GM23338 (cell line): Measurements from ENCODE around the gene KRT37. TPM values are rescaled to one million over a fixed set of nuclear protein-coding genes. Genes with fewer than 3 reads are reported as not detected.

Source experiments
- ATAC-seq: fragments of 200-7000 bp; cut with Tn5 transposase; 3 replicates; pipeline ENCODE4 v1.9.1; 2020
- DNase-seq: peaks from one replicate; pipeline ENCODE4 v3.0.0-alpha.2; 2015; ENCODE audit warnings: low spot score
- H2AFZ ChIP-seq: fragments of 200-600 bp; sonication (generic); 2 replicates; pipeline ENCODE4 v1.8.0; 2016; ENCODE audit warnings: antibody characterized with exemption, mild to moderate bottlenecking, moderate library complexity
- H3F3A ChIP-seq: fragments of 200-600 bp; sonication (generic); replicated peaks from 2 replicates; pipeline ENCODE4 v1.8.0; 2017; ENCODE audit warnings: antibody characterized with exemption, mixed run types, low read depth
- H3K27ac ChIP-seq: fragments of 200-600 bp; sonication (generic); 2 replicates; pipeline ENCODE4 v1.6.1; 2016; ENCODE audit warnings: low read depth
- H3K27me3 ChIP-seq: fragments of 200-600 bp; sonication (generic); 2 replicates; pipeline ENCODE4 v1.8.0; 2016; ENCODE audit warnings: mild to moderate bottlenecking, mixed run types, moderate library complexity; ENCODE audit not compliant: insufficient read depth
- H3K36me3 ChIP-seq: fragments of 200-600 bp; sonication (generic); 2 replicates; pipeline ENCODE4 v1.8.0; 2016; ENCODE audit warnings: mild to moderate bottlenecking; ENCODE audit not compliant: insufficient read depth
- H3K4me1 ChIP-seq: fragments of 200-600 bp; sonication (generic); 2 replicates; pipeline ENCODE4 v1.8.0; 2016; ENCODE audit warnings: mild to moderate bottlenecking, moderate library complexity; ENCODE audit not compliant: insufficient read depth
- H3K4me2 ChIP-seq: fragments of 200-600 bp; sonication (generic); 2 replicates; pipeline ENCODE4 v1.7.1; 2017; ENCODE audit warnings: mixed run types
- H3K4me3 ChIP-seq: fragments of 200-600 bp; sonication (generic); 2 replicates; pipeline ENCODE4 v1.6.1; 2016; ENCODE audit warnings: mixed run types
- H3K79me2 ChIP-seq: fragments of 200-600 bp; sonication (generic); replicated peaks from 2 replicates; pipeline ENCODE4 v1.8.0; 2017; ENCODE audit warnings: mild to moderate bottlenecking; ENCODE audit not compliant: insufficient read depth
- H3K9me2 ChIP-seq: fragments of 200-600 bp; sonication (generic); 2 replicates; pipeline ENCODE4 v1.8.0; 2017; ENCODE audit not compliant: insufficient read depth
- H4K20me1 ChIP-seq: fragments of 200-600 bp; sonication (generic); replicated peaks from 2 replicates; pipeline ENCODE4 v1.8.0; 2017; ENCODE audit warnings: mild to moderate bottlenecking; ENCODE audit not compliant: insufficient read depth
- H3K27ac Mint-ChIP-seq: 2 replicates; pipeline ENCODE4 v1.8.0; 2020; ENCODE audit warnings: inconsistent platforms, mild to moderate bottlenecking, moderate library complexity, mixed read lengths
- H3K27me3 Mint-ChIP-seq: 3 replicates; pipeline ENCODE4 v1.8.0; 2022; ENCODE audit warnings: low read depth, mild to moderate bottlenecking, moderate library complexity, mixed read lengths, inconsistent platforms; ENCODE audit not compliant: insufficient read depth, poor library complexity
- H3K36me3 Mint-ChIP-seq: 3 replicates; pipeline ENCODE4 v1.8.0; 2021; ENCODE audit warnings: low read depth, mild to moderate bottlenecking, inconsistent platforms, moderate library complexity, mixed read lengths
- H3K4me1 Mint-ChIP-seq: 3 replicates; pipeline ENCODE4 v1.8.0; 2020; ENCODE audit warnings: mild to moderate bottlenecking, inconsistent platforms, mixed read lengths
- H3K4me3 Mint-ChIP-seq: 3 replicates; pipeline ENCODE4 v1.8.0; 2021; ENCODE audit warnings: moderate library complexity, mild to moderate bottlenecking, inconsistent platforms, mixed read lengths
- H3K9me3 Mint-ChIP-seq: 3 replicates; pipeline ENCODE4 v1.8.0; 2020; ENCODE audit warnings: moderate library complexity, mild to moderate bottlenecking, inconsistent platforms, mixed read lengths
- CREB1 ChIP-seq: fragments of 250-450 bp; sonication (Bioruptor Pico); IDR thresholded peaks from 2 replicates; pipeline ENCODE4 v1.5.0; 2020; ENCODE audit warnings: low read depth, mild to moderate bottlenecking, moderate library complexity
- CTCF ChIP-seq, 2 experiments: fragments of 200-600 bp in 1 of 2; sonication (generic) in 1 of 2; conservative IDR thresholded peaks; 2 replicates each; pipeline versions ENCODE4 v1.5.1 to v1.6.1; 2016 to 2017; ENCODE audit warnings: antibody characterized with exemption in 2 of 2, low read depth in 2 of 2, mild to moderate bottlenecking in 2 of 2, moderate library complexity in 1 of 2
- EZH2phosphoT487 ChIP-seq: fragments of 200-600 bp; sonication (generic); IDR thresholded peaks from one replicate; pipeline ENCODE4 v1.8.1; 2018; ENCODE audit warnings: antibody characterized with exemption; ENCODE audit not compliant: unreplicated experiment
- JUNB ChIP-seq: IDR thresholded peaks from one replicate; pipeline ENCODE4 v1.6.1; 2016; ENCODE audit warnings: antibody characterized with exemption; ENCODE audit not compliant: unreplicated experiment
- NANOG ChIP-seq: IDR thresholded peaks from 2 replicates; pipeline ENCODE4 v1.6.1; 2016; ENCODE audit warnings: antibody characterized with exemption, borderline replicate concordance
- POLR2AphosphoS5 ChIP-seq: IDR thresholded peaks from 2 replicates; pipeline ENCODE4 v1.6.1; 2016; ENCODE audit warnings: antibody characterized with exemption, low read depth
- ZNF331 ChIP-seq: fragments of 250-450 bp; sonication (Bioruptor Pico); IDR thresholded peaks from 2 replicates; pipeline ENCODE4 v1.5.0; 2020; ENCODE audit warnings: low read depth, mild to moderate bottlenecking, moderate library complexity
- polyA plus RNA-seq: library from polyadenylated mRNA; unstranded; fragments of >200 nt; fragmentation: Nextera tagmentation; extraction: Ambion mirVana; gene quantifications from 2 replicates; pipeline ENCODE4 v1.2.1, GENCODE V29; 2016
- total RNA-seq: library from RNA; depleted of rRNA; stranded (reverse); fragments of >200 nt; shearing (Covaris generic); gene quantifications from 2 replicates; pipeline ENCODE4 v1.2.3, GENCODE V29; 2014
- TF ChIP-seq, protein P1 (sequence below): IDR thresholded peaks from one replicate; pipeline ENCODE4 v1.6.1; 2018; ENCODE audit warnings: antibody characterized with exemption; ENCODE audit not compliant: unreplicated experiment
- TF ChIP-seq, protein P2 (sequence below): fragments of 250-450 bp; sonication (Bioruptor Pico); IDR thresholded peaks from 2 replicates; pipeline ENCODE4 v1.5.0; 2020; ENCODE audit warnings: mild to moderate bottlenecking, moderate library complexity

Gene KRT37
- total and polyA plus RNA-seq, 2 experiments from 2014 or later = not detected

- TF ChIP-seq CTCF (conservative IDR thresholded peaks at IDR 0.05; ENCODE audit: low read depth in 2 of 2) (no peak), EZH2phosphoT487 (no peak)
Measured at GRCh38 chr17:41440531-41441033, 16.2 kb upstream of the KRT37 start, which contains the start of gene KRT38 (continued).

DNA sequence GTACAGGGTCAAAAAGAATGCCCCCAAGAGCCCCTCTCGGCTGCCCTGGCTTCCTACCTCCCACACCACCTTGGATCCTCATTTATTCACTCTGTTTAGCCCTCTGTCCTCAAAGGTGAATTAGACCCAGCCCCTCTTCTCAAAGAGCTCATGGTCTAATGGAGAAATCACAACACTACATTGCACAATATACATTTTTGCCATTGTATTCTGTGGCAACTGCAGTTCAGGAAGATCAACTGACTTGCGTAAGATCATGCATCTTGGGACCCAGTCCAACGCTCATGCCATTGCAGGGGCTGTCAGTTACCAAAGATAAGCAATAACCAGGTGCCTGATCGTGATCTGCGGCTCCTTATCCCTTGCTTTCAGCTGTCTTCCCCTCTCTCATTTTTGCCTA lies 15.0 kb upstream of the KRT37 start:
- H3K4me1 ChIP-seq = no peaks in the 10 kb centered on the region
- Mint-ChIP-seq H3K4me1 (no peaks in the 10 kb centered on the region), H3K4me3 (no peak overlapping the region), H3K36me3 (no peaks in the 10 kb centered on the region), H3K27ac (no peak overlapping the region), H3K9me3 (peaks cover 4% of the 10 kb centered on the region; the same call in 2 of the 3 replicates), H3K27me3 (peaks cover 3% of the 10 kb centered on the region)
- no peak overlapping the region for H2AFZ ChIP-seq
- no peak overlapping the region for H3K4me3 ChIP-seq
- H3K27me3 ChIP-seq = no peaks in the 10 kb centered on the region
- no peaks in the 10 kb centered on the region for H3F3A ChIP-seq
- H3K36me3 ChIP-seq = no peaks in the 10 kb centered on the region
- no peak overlapping the region for H3K27ac ChIP-seq
- no peak for ATAC-seq
- DNase-seq = no peak
- 0 out of 2 replicates have a peak, but pooled peaks cover 11% of the 10 kb centered on the region for H3K9me2 ChIP-seq
- no peaks in the 10 kb centered on the region for H3K79me2 ChIP-seq
- TF ChIP-seq, protein P1, sequence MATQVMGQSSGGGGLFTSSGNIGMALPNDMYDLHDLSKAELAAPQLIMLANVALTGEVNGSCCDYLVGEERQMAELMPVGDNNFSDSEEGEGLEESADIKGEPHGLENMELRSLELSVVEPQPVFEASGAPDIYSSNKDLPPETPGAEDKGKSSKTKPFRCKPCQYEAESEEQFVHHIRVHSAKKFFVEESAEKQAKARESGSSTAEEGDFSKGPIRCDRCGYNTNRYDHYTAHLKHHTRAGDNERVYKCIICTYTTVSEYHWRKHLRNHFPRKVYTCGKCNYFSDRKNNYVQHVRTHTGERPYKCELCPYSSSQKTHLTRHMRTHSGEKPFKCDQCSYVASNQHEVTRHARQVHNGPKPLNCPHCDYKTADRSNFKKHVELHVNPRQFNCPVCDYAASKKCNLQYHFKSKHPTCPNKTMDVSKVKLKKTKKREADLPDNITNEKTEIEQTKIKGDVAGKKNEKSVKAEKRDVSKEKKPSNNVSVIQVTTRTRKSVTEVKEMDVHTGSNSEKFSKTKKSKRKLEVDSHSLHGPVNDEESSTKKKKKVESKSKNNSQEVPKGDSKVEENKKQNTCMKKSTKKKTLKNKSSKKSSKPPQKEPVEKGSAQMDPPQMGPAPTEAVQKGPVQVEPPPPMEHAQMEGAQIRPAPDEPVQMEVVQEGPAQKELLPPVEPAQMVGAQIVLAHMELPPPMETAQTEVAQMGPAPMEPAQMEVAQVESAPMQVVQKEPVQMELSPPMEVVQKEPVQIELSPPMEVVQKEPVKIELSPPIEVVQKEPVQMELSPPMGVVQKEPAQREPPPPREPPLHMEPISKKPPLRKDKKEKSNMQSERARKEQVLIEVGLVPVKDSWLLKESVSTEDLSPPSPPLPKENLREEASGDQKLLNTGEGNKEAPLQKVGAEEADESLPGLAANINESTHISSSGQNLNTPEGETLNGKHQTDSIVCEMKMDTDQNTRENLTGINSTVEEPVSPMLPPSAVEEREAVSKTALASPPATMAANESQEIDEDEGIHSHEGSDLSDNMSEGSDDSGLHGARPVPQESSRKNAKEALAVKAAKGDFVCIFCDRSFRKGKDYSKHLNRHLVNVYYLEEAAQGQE = no peak
- H4K20me1 ChIP-seq = no peaks in the 10 kb centered on the region
- no peak overlapping the region for H3K4me2 ChIP-seq

DNA sequence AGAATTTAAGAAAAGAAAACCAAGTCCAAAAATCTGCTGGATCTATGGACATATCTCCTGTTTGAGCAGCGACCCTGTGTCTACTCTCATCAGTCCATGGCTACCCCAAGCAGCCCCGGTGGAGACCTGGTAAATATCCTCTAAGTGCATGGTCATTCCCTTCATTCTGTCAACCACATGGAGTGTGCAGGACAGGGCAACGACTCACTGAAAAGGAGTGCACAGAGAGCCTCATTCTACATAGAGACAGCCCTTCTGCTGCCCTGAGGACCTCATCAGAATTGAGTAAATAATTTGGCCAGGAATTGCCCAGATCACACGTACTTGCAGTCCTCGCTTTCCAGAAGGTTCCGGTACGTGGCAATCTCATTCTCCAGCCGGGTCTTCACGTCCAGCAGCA lies 13.4 kb upstream of the KRT37 start:
- no peaks in the 10 kb centered on the region for H3K79me2 ChIP-seq
- Mint-ChIP-seq H3K4me3 (no peak overlapping the region), H3K9me3 (peaks cover 4% of the 10 kb centered on the region; the same call in 2 of the 3 replicates), H3K36me3 (no peaks in the 10 kb centered on the region), H3K4me1 (no peaks in the 10 kb centered on the region), H3K27me3 (peaks cover 3% of the 10 kb centered on the region), H3K27ac (no peak overlapping the region)
- ATAC-seq (no peak), DNase-seq (no peak)
- no peaks in the 10 kb centered on the region; the same call in 1 of the 2 replicates for H3K36me3 ChIP-seq
- H3F3A ChIP-seq = no peaks in the 10 kb centered on the region
- no peak overlapping the region for H3K4me3 ChIP-seq
- H3K27ac ChIP-seq = no peak overlapping the region
- no peak overlapping the region for H3K4me2 ChIP-seq
- H3K4me1 ChIP-seq = no peaks in the 10 kb centered on the region
- H2AFZ ChIP-seq = no peak overlapping the region
- no peaks in the 10 kb centered on the region for H3K27me3 ChIP-seq
- no peaks in the 10 kb centered on the region for H4K20me1 ChIP-seq
- H3K9me2 ChIP-seq = 0 out of 2 replicates have a peak, but pooled peaks cover 3% of the 10 kb centered on the region
- TF ChIP-seq CREB1 (CRISPR knock-in tag) (no peak), ZNF331 (CRISPR knock-in tag) (no peak), JUNB (no peak), NANOG (no peak), POLR2AphosphoS5 (no peak)
- TF ChIP-seq, protein P2, sequence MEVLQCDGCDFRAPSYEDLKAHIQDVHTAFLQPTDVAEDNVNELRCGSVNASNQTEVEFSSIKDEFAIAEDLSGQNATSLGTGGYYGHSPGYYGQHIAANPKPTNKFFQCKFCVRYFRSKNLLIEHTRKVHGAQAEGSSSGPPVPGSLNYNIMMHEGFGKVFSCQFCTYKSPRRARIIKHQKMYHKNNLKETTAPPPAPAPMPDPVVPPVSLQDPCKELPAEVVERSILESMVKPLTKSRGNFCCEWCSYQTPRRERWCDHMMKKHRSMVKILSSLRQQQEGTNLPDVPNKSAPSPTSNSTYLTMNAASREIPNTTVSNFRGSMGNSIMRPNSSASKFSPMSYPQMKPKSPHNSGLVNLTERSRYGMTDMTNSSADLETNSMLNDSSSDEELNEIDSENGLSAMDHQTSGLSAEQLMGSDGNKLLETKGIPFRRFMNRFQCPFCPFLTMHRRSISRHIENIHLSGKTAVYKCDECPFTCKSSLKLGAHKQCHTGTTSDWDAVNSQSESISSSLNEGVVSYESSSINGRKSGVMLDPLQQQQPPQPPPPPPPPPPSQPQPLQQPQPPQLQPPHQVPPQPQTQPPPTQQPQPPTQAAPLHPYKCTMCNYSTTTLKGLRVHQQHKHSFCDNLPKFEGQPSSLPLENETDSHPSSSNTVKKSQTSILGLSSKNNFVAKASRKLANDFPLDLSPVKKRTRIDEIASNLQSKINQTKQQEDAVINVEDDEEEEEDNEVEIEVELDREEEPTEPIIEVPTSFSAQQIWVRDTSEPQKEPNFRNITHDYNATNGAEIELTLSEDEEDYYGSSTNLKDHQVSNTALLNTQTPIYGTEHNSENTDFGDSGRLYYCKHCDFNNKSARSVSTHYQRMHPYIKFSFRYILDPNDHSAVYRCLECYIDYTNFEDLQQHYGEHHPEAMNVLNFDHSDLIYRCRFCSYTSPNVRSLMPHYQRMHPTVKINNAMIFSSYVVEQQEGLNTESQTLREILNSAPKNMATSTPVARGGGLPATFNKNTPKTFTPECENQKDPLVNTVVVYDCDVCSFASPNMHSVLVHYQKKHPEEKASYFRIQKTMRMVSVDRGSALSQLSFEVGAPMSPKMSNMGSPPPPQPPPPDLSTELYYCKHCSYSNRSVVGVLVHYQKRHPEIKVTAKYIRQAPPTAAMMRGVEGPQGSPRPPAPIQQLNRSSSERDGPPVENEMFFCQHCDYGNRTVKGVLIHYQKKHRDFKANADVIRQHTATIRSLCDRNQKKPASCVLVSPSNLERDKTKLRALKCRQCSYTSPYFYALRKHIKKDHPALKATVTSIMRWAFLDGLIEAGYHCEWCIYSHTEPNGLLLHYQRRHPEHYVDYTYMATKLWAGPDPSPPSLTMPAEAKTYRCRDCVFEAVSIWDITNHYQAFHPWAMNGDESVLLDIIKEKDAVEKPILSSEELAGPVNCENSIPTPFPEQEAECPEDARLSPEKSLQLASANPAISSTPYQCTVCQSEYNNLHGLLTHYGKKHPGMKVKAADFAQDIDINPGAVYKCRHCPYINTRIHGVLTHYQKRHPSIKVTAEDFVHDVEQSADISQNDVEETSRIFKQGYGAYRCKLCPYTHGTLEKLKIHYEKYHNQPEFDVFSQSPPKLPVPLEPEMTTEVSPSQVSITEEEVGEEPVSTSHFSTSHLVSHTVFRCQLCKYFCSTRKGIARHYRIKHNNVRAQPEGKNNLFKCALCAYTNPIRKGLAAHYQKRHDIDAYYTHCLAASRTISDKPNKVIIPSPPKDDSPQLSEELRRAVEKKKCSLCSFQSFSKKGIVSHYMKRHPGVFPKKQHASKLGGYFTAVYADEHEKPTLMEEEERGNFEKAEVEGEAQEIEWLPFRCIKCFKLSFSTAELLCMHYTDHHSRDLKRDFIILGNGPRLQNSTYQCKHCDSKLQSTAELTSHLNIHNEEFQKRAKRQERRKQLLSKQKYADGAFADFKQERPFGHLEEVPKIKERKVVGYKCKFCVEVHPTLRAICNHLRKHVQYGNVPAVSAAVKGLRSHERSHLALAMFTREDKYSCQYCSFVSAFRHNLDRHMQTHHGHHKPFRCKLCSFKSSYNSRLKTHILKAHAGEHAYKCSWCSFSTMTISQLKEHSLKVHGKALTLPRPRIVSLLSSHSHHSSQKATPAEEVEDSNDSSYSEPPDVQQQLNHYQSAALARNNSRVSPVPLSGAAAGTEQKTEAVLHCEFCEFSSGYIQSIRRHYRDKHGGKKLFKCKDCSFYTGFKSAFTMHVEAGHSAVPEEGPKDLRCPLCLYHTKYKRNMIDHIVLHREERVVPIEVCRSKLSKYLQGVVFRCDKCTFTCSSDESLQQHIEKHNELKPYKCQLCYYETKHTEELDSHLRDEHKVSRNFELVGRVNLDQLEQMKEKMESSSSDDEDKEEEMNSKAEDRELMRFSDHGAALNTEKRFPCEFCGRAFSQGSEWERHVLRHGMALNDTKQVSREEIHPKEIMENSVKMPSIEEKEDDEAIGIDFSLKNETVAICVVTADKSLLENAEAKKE (CRISPR knock-in tag) = no peak
